Astrocyte (in vitro differentiated cells and primary cell): ENCODE data around the gene SLC27A2. TPM values are rescaled to one million over a fixed set of nuclear protein-coding genes. Genes with fewer than 3 reads are reported as not detected.

ENCODE experiments used
- DNase-seq: peaks from one replicate; pipeline ENCODE4 v3.0.0-alpha.2; 2010; ENCODE audit warnings: low read depth
- FAIRE-seq: peaks from 2 replicates; lab custom pipeline; 2011; peaks lifted over from hg19 to GRCh38; lab: Jason Lieb, UNC
- H2AFZ ChIP-seq: 2 replicates; pipeline ENCODE4 v1.6.0; 2012; ENCODE audit warnings: low read depth, low read length, inconsistent platforms
- H3K27ac ChIP-seq: 2 replicates; pipeline ENCODE4 v1.5.1; 2011; ENCODE audit warnings: low read depth, low read length, inconsistent platforms
- H3K27me3 ChIP-seq: 2 replicates; pipeline ENCODE4 v1.6.0; 2011; ENCODE audit warnings: low read length, inconsistent platforms; ENCODE audit not compliant: insufficient read depth
- H3K36me3 ChIP-seq: 2 replicates; pipeline ENCODE4 v1.5.1; 2011; ENCODE audit warnings: low read length, inconsistent platforms; ENCODE audit not compliant: insufficient read depth
- H3K4me1 ChIP-seq: 2 replicates; pipeline ENCODE4 v1.5.1; 2011; ENCODE audit warnings: low read length, inconsistent platforms; ENCODE audit not compliant: insufficient read depth
- H3K4me2 ChIP-seq: 2 replicates; pipeline ENCODE4 v1.6.0; 2012; ENCODE audit warnings: low read length, inconsistent platforms
- H3K4me3 ChIP-seq: 2 replicates; pipeline ENCODE4 v1.5.1; 2011; ENCODE audit warnings: low read depth, mild to moderate bottlenecking, low read length, inconsistent platforms; ENCODE audit not compliant: insufficient read depth
- H3K79me2 ChIP-seq: 2 replicates; pipeline ENCODE4 v1.6.0; 2012; ENCODE audit warnings: mild to moderate bottlenecking, low read length, inconsistent platforms; ENCODE audit not compliant: insufficient read depth
- H3K9ac ChIP-seq: 2 replicates; pipeline ENCODE4 v1.6.0; 2012; ENCODE audit warnings: mild to moderate bottlenecking, low read length, inconsistent platforms
- H3K9me3 ChIP-seq: 2 replicates; pipeline ENCODE4 v1.5.1; 2012; ENCODE audit warnings: low read depth, mild to moderate bottlenecking, low read length, inconsistent platforms; ENCODE audit not compliant: insufficient read depth
- H4K20me1 ChIP-seq: 2 replicates; pipeline ENCODE4 v1.6.0; 2012; ENCODE audit warnings: low read length, inconsistent platforms; ENCODE audit not compliant: insufficient read depth
- H3K27ac Mint-ChIP-seq: one replicate; pipeline ENCODE4 v1.8.0; 2021; ENCODE audit warnings: mild to moderate bottlenecking, mixed read lengths; ENCODE audit not compliant: unreplicated experiment
- H3K27me3 Mint-ChIP-seq: one replicate; pipeline ENCODE4 v1.8.0; 2021; ENCODE audit warnings: low read depth, mixed read lengths; ENCODE audit not compliant: unreplicated experiment
- H3K36me3 Mint-ChIP-seq: one replicate; pipeline ENCODE4 v1.8.0; 2021; ENCODE audit warnings: low read depth, mixed read lengths; ENCODE audit not compliant: unreplicated experiment
- H3K4me1 Mint-ChIP-seq: one replicate; pipeline ENCODE4 v1.8.0; 2021; ENCODE audit warnings: low read depth, mixed read lengths; ENCODE audit not compliant: unreplicated experiment
- H3K4me3 Mint-ChIP-seq: one replicate; pipeline ENCODE4 v1.8.0; 2021; ENCODE audit warnings: mild to moderate bottlenecking, moderate library complexity, mixed read lengths; ENCODE audit not compliant: unreplicated experiment
- H3K9me3 Mint-ChIP-seq: one replicate; pipeline ENCODE4 v1.8.0; 2021; ENCODE audit warnings: mild to moderate bottlenecking, mixed read lengths; ENCODE audit not compliant: unreplicated experiment
- EZH2 ChIP-seq: IDR thresholded peaks from 2 replicates; pipeline ENCODE4 v1.6.1; 2012; ENCODE audit warnings: mild to moderate bottlenecking, low read length, inconsistent platforms; ENCODE audit not compliant: insufficient read depth
- total RNA-seq: library from RNA; stranded (reverse); gene quantifications from 2 replicates; pipeline ENCODE4 v1.2.1, GENCODE V29; 2021
- TF ChIP-seq, protein P1 (sequence below): IDR thresholded peaks from 2 replicates; pipeline ENCODE4 v1.5.1; 2011; ENCODE audit warnings: low read depth, mild to moderate bottlenecking, inconsistent platforms, low read length, moderate library complexity; ENCODE audit not compliant: insufficient read depth

The SLC27A2 gene
- total RNA-seq, 1 donor from 2014 or later, result 0.82 TPM

GRCh38 chr15:50275091-50275490 lies 93.1 kb downstream of the SLC27A2 start:
- Histone ChIP-seq H3K9me3 (no peaks in the 10 kb centered on the region), H3K9ac (no peak overlapping the region), H3K27ac (no peak overlapping the region), H3K4me2 (no peak overlapping the region), H3K27me3 (no peaks in the 10 kb centered on the region), H3K36me3 (peaks cover 6% of the 10 kb centered on the region), H2AFZ (no peak overlapping the region), H3K79me2 (no peaks in the 10 kb centered on the region), H3K4me3 (no peak overlapping the region), H3K4me1 (no peaks in the 10 kb centered on the region), H4K20me1 (no peaks in the 10 kb centered on the region)
- Mint-ChIP-seq H3K27ac (no peak overlapping the region), H3K9me3 (no peaks in the 10 kb centered on the region), H3K4me1 (no peaks in the 10 kb centered on the region), H3K36me3 (no peaks in the 10 kb centered on the region), H3K27me3 (no peaks in the 10 kb centered on the region), H3K4me3 (no peak overlapping the region)
- TF ChIP-seq EZH2, result no peak
- TF ChIP-seq, protein P1, sequence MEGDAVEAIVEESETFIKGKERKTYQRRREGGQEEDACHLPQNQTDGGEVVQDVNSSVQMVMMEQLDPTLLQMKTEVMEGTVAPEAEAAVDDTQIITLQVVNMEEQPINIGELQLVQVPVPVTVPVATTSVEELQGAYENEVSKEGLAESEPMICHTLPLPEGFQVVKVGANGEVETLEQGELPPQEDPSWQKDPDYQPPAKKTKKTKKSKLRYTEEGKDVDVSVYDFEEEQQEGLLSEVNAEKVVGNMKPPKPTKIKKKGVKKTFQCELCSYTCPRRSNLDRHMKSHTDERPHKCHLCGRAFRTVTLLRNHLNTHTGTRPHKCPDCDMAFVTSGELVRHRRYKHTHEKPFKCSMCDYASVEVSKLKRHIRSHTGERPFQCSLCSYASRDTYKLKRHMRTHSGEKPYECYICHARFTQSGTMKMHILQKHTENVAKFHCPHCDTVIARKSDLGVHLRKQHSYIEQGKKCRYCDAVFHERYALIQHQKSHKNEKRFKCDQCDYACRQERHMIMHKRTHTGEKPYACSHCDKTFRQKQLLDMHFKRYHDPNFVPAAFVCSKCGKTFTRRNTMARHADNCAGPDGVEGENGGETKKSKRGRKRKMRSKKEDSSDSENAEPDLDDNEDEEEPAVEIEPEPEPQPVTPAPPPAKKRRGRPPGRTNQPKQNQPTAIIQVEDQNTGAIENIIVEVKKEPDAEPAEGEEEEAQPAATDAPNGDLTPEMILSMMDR, result no peak
- DNase-seq (no peak), FAIRE-seq (no peak)

GRCh38 chr15:50275908-50276307 lies 93.9 kb downstream of the SLC27A2 start:
- Histone ChIP-seq H3K4me3 (no peak overlapping the region), H3K36me3 (peaks cover 6% of the 10 kb centered on the region), H4K20me1 (no peaks in the 10 kb centered on the region), H2AFZ (no peak overlapping the region), H3K27me3 (no peaks in the 10 kb centered on the region), H3K4me1 (no peaks in the 10 kb centered on the region), H3K79me2 (no peaks in the 10 kb centered on the region), H3K4me2 (no peak overlapping the region), H3K9me3 (no peaks in the 10 kb centered on the region), H3K27ac (no peak overlapping the region), H3K9ac (no peak overlapping the region)
- Mint-ChIP-seq H3K27ac (no peak overlapping the region), H3K36me3 (no peaks in the 10 kb centered on the region), H3K9me3 (no peaks in the 10 kb centered on the region), H3K27me3 (no peaks in the 10 kb centered on the region), H3K4me3 (no peak overlapping the region), H3K4me1 (no peaks in the 10 kb centered on the region)
- no peak for DNase-seq
- TF ChIP-seq EZH2, result no peak
- TF ChIP-seq, protein P1, result no peak
- FAIRE-seq, result no peak

- Histone ChIP-seq H4K20me1 (no peaks in the 10 kb centered on the region), H3K9ac (no peak overlapping the region), H3K9me3 (no peaks in the 10 kb centered on the region), H2AFZ (no peak overlapping the region), H3K4me3 (no peak overlapping the region), H3K36me3 (peaks cover 6% of the 10 kb centered on the region), H3K4me2 (no peak overlapping the region), H3K4me1 (no peaks in the 10 kb centered on the region), H3K27ac (no peak overlapping the region), H3K27me3 (no peaks in the 10 kb centered on the region), H3K79me2 (no peaks in the 10 kb centered on the region)
- FAIRE-seq (no peak), DNase-seq (no peak)
- no peaks in the 10 kb centered on the region for H3K9me3 Mint-ChIP-seq
- H3K4me1 Mint-ChIP-seq, result no peaks in the 10 kb centered on the region
- no peaks in the 10 kb centered on the region for H3K27me3 Mint-ChIP-seq
- no peak for TF ChIP-seq EZH2
- TF ChIP-seq, protein P1, result no peak
- no peak overlapping the region for H3K4me3 Mint-ChIP-seq
- H3K36me3 Mint-ChIP-seq, result no peaks in the 10 kb centered on the region
- H3K27ac Mint-ChIP-seq, result no peak overlapping the region
Observed at GRCh38 chr15:50277370-50277769, 95.4 kb downstream of the SLC27A2 start.
